Stomach (tissue), 9 donors: ENCODE measurements around the gene KMT2E. TPM values are rescaled to one million over a fixed set of nuclear protein-coding genes. Genes with fewer than 3 reads are reported as not detected.

ENCODE experiments used
- DNase-seq, 2 donors: peaks; one replicate each; pipeline versions ENCODE4 v3.0.0 to v3.0.0-alpha.2; 2013 to 2019
- H3K27ac ChIP-seq, 5 donors: fragments of 200-600 bp in 4 of 5; sonication (generic) in 4 of 5; one replicate each; pipeline ENCODE4 v1.5.1; 2013 to 2019; ENCODE audit warnings: mild to moderate bottlenecking in 1 of 5, moderate library complexity in 1 of 5
- H3K27me3 ChIP-seq, 3 donors: fragments of 200-600 bp; sonication (generic); one replicate each; pipeline ENCODE4 v1.5.1; 2017 to 2019; ENCODE audit warnings: mixed run types in 1 of 3
- H3K36me3 ChIP-seq, 4 donors: fragments of 200-600 bp; sonication (generic); 1 replicate in 3 of 4; 2 replicates in 1 of 4; pipeline ENCODE4 v1.5.1; 2016 to 2019
- H3K4me1 ChIP-seq, 4 donors: fragments of 200-600 bp; sonication (generic); one replicate each; pipeline ENCODE4 v1.5.1; 2016 to 2019
- H3K4me3 ChIP-seq, 4 donors: fragments of 200-600 bp; sonication (generic) in 3 of 4; one replicate each; pipeline ENCODE4 v1.5.1; 2016 to 2019; ENCODE audit warnings: mild to moderate bottlenecking in 1 of 4
- H3K9me3 ChIP-seq, 4 donors: fragments of 200-600 bp; sonication (generic); one replicate each; pipeline ENCODE4 v1.5.1; 2016 to 2019
- CTCF ChIP-seq, 7 experiments: fragments of 450-650 bp in 4 of 7; fragments of 200-600 bp in 3 of 7; sonication (generic) in 3 of 7; IDR thresholded peaks; one replicate each; pipeline ENCODE4 v1.5.1; 2016 to 2019; ENCODE audit warnings: antibody characterized with exemption in 7 of 7, control low read depth in 2 of 7, mild to moderate bottlenecking in 1 of 7
- EP300 ChIP-seq: sonication (generic); formaldehyde crosslinking; IDR thresholded peaks from one replicate; pipeline ENCODE4 v1.6.1; 2017; ENCODE audit warnings: antibody characterized with exemption
- POLR2A ChIP-seq, 4 donors: fragments of 450-650 bp; IDR thresholded peaks; one replicate each; pipeline ENCODE4 v1.6.1; 2016; ENCODE audit warnings: antibody characterized with exemption in 4 of 4, control low read depth in 2 of 4, mild to moderate bottlenecking in 1 of 4, moderate library complexity in 1 of 4
- POLR2AphosphoS5 ChIP-seq, 3 donors: sonication (generic); formaldehyde crosslinking; IDR thresholded peaks; one replicate each; pipeline ENCODE4 v1.6.1; 2016; ENCODE audit warnings: antibody characterized with exemption in 3 of 3
- WGBS, 5 donors: extraction: QIAGEN DNeasy Blood & Tissue Kit in 3 of 5; methylation state at CpG; one replicate each; pipeline versions ENCODE4 v1.1.5 to v1.1.7; 2013 to 2018; 5-methylcytosine and 5-hydroxymethylcytosine counted together
- intact Hi-C: fragments of 100-400 bp; cut with DNase I; formaldehyde crosslinking; loops from one replicate; pipeline ENCODE4 v1.15.1; 2023; ENCODE audit warnings: low total_unique reads
- polyA plus RNA-seq, 3 donors: library from polyadenylated mRNA; stranded (reverse); fragments of 200-250 nt; gene quantifications; one replicate each; pipeline ENCODE4 v1.2.3, GENCODE V29; 2013
- total RNA-seq, 5 donors: library from RNA; depleted of rRNA; stranded (reverse); fragments of >200 nt; gene quantifications; one replicate each; pipeline versions ENCODE4 v1.1.0 to v1.2.3, GENCODE V29; 2014 to 2016
- donor health status: healthy with polysubstance abuse.
- donor health status: Bipolar disorder and iron deficiency.
- donor health status: healthy.

The KMT2E gene
- total and polyA plus RNA-seq, 8 donors: 9.4 to 330 (median 67.7) TPM

GRCh38 chr7:105037319-105037718 is 23.3 kb downstream of the KMT2E start:
- Histone ChIP-seq H3K9me3 (no peaks in the 10 kb centered on the region), H3K27me3 (no peaks in the 10 kb centered on the region), H3K36me3 (peaks cover under 1 to 18% (median 14%) of the 10 kb centered on the region in 4 donors), H3K27ac (no peak overlapping the region), H3K4me1 (peaks cover 42 to 100% (median 74%) of the 10 kb centered on the region in 4 donors), H3K4me3 (no peak overlapping the region)
- TF ChIP-seq POLR2AphosphoS5 (IDR thresholded peaks at IDR 0.05) (no peak), EP300 (no peak), CTCF (IDR thresholded peaks at IDR 0.05) (no peak), POLR2A (IDR thresholded peaks at IDR 0.05) (no peak)
- whole genome bisulfite sequencing, 5 donors: 30 to 47% (median 40%) methylated on average over 2 of the region's 2 CpGs
- intact Hi-C loops: no loop called here
- DNase-seq: no peak

GRCh38 chr7:105044449-105045070 is 30.6 kb downstream of the KMT2E start:
- peak in 1 of 2 donors; percentile 40 for DNase-seq
- TF ChIP-seq CTCF (IDR thresholded peaks at IDR 0.05) (no peak), POLR2A (IDR thresholded peaks at IDR 0.05) (no peak), EP300 (no peak), POLR2AphosphoS5 (IDR thresholded peaks at IDR 0.05) (peak in 1 of 3 donors; percentile 61)
- Histone ChIP-seq H3K4me1 (peaks cover 46 to 87% (median 62%) of the 10 kb centered on the region in 4 donors), H3K9me3 (no peaks in the 10 kb centered on the region), H3K36me3 (peaks cover 2 to 78% (median 60%) of the 10 kb centered on the region in 4 donors), H3K4me3 (no peak overlapping the region), H3K27me3 (no peaks in the 10 kb centered on the region), H3K27ac (peak overlapping the region in 3 of 5 donors; percentile 30 to 79 (median 51))
- intact Hi-C loops: no loop called here
- WGBS, 5 donors: 24 to 56% (median 42%) methylated on average over 2 of the region's 2 CpGs

GRCh38 chr7:105046414-105046813 is 32.4 kb downstream of the KMT2E start:
- Histone ChIP-seq H3K27ac (peak overlapping the region in 4 of 5 donors; percentile 6 to 40 (median 24)), H3K4me3 (no peak overlapping the region), H3K27me3 (no peaks in the 10 kb centered on the region), H3K9me3 (no peaks in the 10 kb centered on the region), H3K36me3 (peaks cover 2 to 87% (median 62%) of the 10 kb centered on the region in 4 donors), H3K4me1 (peaks cover 34 to 78% (median 56%) of the 10 kb centered on the region in 4 donors)
- DNase-seq: no peak
- intact Hi-C loops: no loop called here
- TF ChIP-seq CTCF (IDR thresholded peaks at IDR 0.05): no peak
- no peak for TF ChIP-seq POLR2AphosphoS5 (IDR thresholded peaks at IDR 0.05)
- TF ChIP-seq EP300: no peak
- no peak for TF ChIP-seq POLR2A (IDR thresholded peaks at IDR 0.05)
- 30 to 48% (median 32%) methylated on average over 1 of the region's 1 CpG for WGBS, 5 donors

GRCh38 chr7:105047932-105048331 is 33.9 kb downstream of the KMT2E start:
- no peak for DNase-seq
- no peaks in the 10 kb centered on the region for H3K27me3 ChIP-seq
- intact Hi-C loops: no loop called here
- no peak for TF ChIP-seq CTCF (IDR thresholded peaks at IDR 0.05)
- TF ChIP-seq EP300: no peak
- no peak for TF ChIP-seq POLR2A (IDR thresholded peaks at IDR 0.05)
- TF ChIP-seq POLR2AphosphoS5 (IDR thresholded peaks at IDR 0.05): no peak
- no peaks in the 10 kb centered on the region for H3K9me3 ChIP-seq
- 68 to 80% (median 71%) methylated on average over 4 of the region's 4 CpGs for WGBS, 5 donors
- no peak overlapping the region for H3K4me3 ChIP-seq
- peak overlapping the region in 3 of 5 donors; percentile 16 to 40 (median 31) for H3K27ac ChIP-seq
- H3K36me3 ChIP-seq: peaks cover 0 to 84% (median 50%) of the 10 kb centered on the region in 4 donors
- H3K4me1 ChIP-seq: peaks cover 34 to 83% (median 65%) of the 10 kb centered on the region in 4 donors
